ENCODE measurements around the gene CATSPERZ.

CATSPERZ gene

GRCh38 chr11:64284962-64285884 is 14.9 kb upstream of the CATSPERZ start, which contains the start of gene GPR137:
TSS of gene GPR137 (plus strand) at chr11:64285848. CDS start at chr11:64286525, 677 bp downstream.
- H3K79me2 ChIP-seq (ENCODE audit: insufficient read depth, low read depth) = peaks cover 14% of the 10 kb centered on the region
- no peaks in the 10 kb centered on the region for H4K20me1 ChIP-seq (ENCODE audit: insufficient read depth)
- H3K4me3 ChIP-seq (IDR thresholded peaks at IDR 0.05; ENCODE audit: insufficient read depth, low read depth, low read length) = no peak within 1 kb of the TSS
- H2AFZ ChIP-seq (ENCODE audit: low read depth) = peak within 1 kb of the TSS; percentile 51
- no peaks in the 10 kb centered on the region for H3K36me3 ChIP-seq (ENCODE audit: insufficient read depth)
- H3K27me3 ChIP-seq (ENCODE audit: insufficient read depth, low read depth) = no peaks in the 10 kb centered on the region
- H3K27ac ChIP-seq = peak within 1 kb of the TSS; percentile 92
- H3K9ac ChIP-seq = peak within 1 kb of the TSS; percentile 81
- H3K4me1 ChIP-seq (ENCODE audit: low read depth, poor library complexity, severe bottlenecking) = peaks cover 28% of the 10 kb centered on the region
- peak within 1 kb of the TSS; percentile 89 for H3K4me2 ChIP-seq
- TF ChIP-seq CTCF (conservative IDR thresholded peaks at IDR 0.05; ENCODE audit: low read depth, low read length) = no peak

GRCh38 chr11:64285885-64286800 is 14.0 kb upstream of the CATSPERZ start:
- Histone ChIP-seq H3K4me1 (ENCODE audit: low read depth, poor library complexity, severe bottlenecking) (peaks cover 28% of the 10 kb centered on the region), H3K79me2 (ENCODE audit: insufficient read depth, low read depth) (peaks cover 14% of the 10 kb centered on the region), H4K20me1 (ENCODE audit: insufficient read depth) (no peaks in the 10 kb centered on the region), H2AFZ (ENCODE audit: low read depth) (peak overlapping the region; percentile 51), H3K4me2 (peak overlapping the region; percentile 88), H3K27me3 (ENCODE audit: insufficient read depth, low read depth) (no peaks in the 10 kb centered on the region), H3K27ac (peak overlapping the region; percentile 92; the same call in 1 of the 2 replicates), H3K4me3 (IDR thresholded peaks at IDR 0.05; ENCODE audit: insufficient read depth, low read depth, low read length) (no peak overlapping the region), H3K36me3 (ENCODE audit: insufficient read depth) (no peaks in the 10 kb centered on the region), H3K9ac (peak overlapping the region; percentile 81; the same call in 1 of the 2 replicates)
- 0 out of 2 replicates have a peak, but pooled peaks have one; percentile 14 for TF ChIP-seq CTCF (conservative IDR thresholded peaks at IDR 0.05; ENCODE audit: low read depth, low read length)

- TF ChIP-seq CTCF (conservative IDR thresholded peaks at IDR 0.05; ENCODE audit: low read depth, low read length) = no peak
- Histone ChIP-seq H3K4me1 (ENCODE audit: low read depth, poor library complexity, severe bottlenecking) (peaks cover 28% of the 10 kb centered on the region), H3K27ac (no peak overlapping the region), H2AFZ (ENCODE audit: low read depth) (no peak overlapping the region), H3K27me3 (ENCODE audit: insufficient read depth, low read depth) (no peaks in the 10 kb centered on the region), H3K36me3 (ENCODE audit: insufficient read depth) (no peaks in the 10 kb centered on the region), H3K4me2 (peak overlapping the region; percentile 88; the same call in 1 of the 2 replicates), H3K79me2 (ENCODE audit: insufficient read depth, low read depth) (peaks cover 14% of the 10 kb centered on the region), H4K20me1 (ENCODE audit: insufficient read depth) (no peaks in the 10 kb centered on the region), H3K9ac (no peak overlapping the region), H3K4me3 (IDR thresholded peaks at IDR 0.05; ENCODE audit: insufficient read depth, low read depth, low read length) (no peak overlapping the region)
Measured at GRCh38 chr11:64286801-64287159, 13.4 kb upstream of the CATSPERZ start.

- H3K4me2 ChIP-seq = no peak overlapping the region
- H3K27me3 ChIP-seq (ENCODE audit: insufficient read depth, low read depth) = no peaks in the 10 kb centered on the region; the same call in 1 of the 2 replicates
- peaks cover 24% of the 10 kb centered on the region for H3K4me1 ChIP-seq (ENCODE audit: low read depth, poor library complexity, severe bottlenecking)
- no peak overlapping the region for H2AFZ ChIP-seq (ENCODE audit: low read depth)
- H3K9ac ChIP-seq = no peak overlapping the region
- H3K27ac ChIP-seq = no peak overlapping the region
- H3K4me3 ChIP-seq (IDR thresholded peaks at IDR 0.05; ENCODE audit: insufficient read depth, low read depth, low read length) = no peak overlapping the region
- H4K20me1 ChIP-seq (ENCODE audit: insufficient read depth) = no peaks in the 10 kb centered on the region
- TF ChIP-seq CTCF (conservative IDR thresholded peaks at IDR 0.05; ENCODE audit: low read depth, low read length) = no peak
- H3K79me2 ChIP-seq (ENCODE audit: insufficient read depth, low read depth) = peaks cover 14% of the 10 kb centered on the region
- H3K36me3 ChIP-seq (ENCODE audit: insufficient read depth) = no peaks in the 10 kb centered on the region
Measured at GRCh38 chr11:64287676-64288352, 12.3 kb upstream of the CATSPERZ start.
